Stimulated activated CD8-positive, alpha-beta memory T cell treated with anti-CD3 and anti-CD28 coated beads, Interleukin-4, amount 100 ng/mL, for 1 hour (primary cell): ENCODE measurements around the gene TRABD2B.

Experiments
- DNase-seq, 2 donors: peaks; one replicate each; pipeline ENCODE4 v3.0.0-alpha.2; 2020; ENCODE audit warnings: low read depth in 2 of 2, low spot score in 1 of 2

The TRABD2B gene

GRCh38 chr1:47855230-47855629 is 142.0 kb downstream of the TRABD2B start:
- DNase-seq = no peak

GRCh38 chr1:47854552-47855144 is 142.5 kb downstream of the TRABD2B start:
- DNase-seq = no peak

GRCh38 chr1:47853852-47854251 is 143.3 kb downstream of the TRABD2B start:
- no peak for DNase-seq

GRCh38 chr1:47853059-47853458 is 144.1 kb downstream of the TRABD2B start:
- no peak for DNase-seq

- DNase-seq = no peak
Observed at GRCh38 chr1:47852006-47852718, 145.0 kb downstream of the TRABD2B start.

GRCh38 chr1:47850451-47850850 is 146.7 kb downstream of the TRABD2B start:
- no peak for DNase-seq

GRCh38 chr1:47849591-47850261 is 147.5 kb downstream of the TRABD2B start:
- DNase-seq = no peak

GRCh38 chr1:47849005-47849521 is 148.1 kb downstream of the TRABD2B start:
- DNase-seq = no peak

GRCh38 chr1:47847763-47848162 is 149.4 kb downstream of the TRABD2B start:
- no peak for DNase-seq

- no peak for DNase-seq
Observed at GRCh38 chr1:47844558-47844955, 152.6 kb downstream of the TRABD2B start.

GRCh38 chr1:47843781-47844557 is 153.2 kb downstream of the TRABD2B start:
- no peak for DNase-seq

GRCh38 chr1:47843059-47843458 is 154.1 kb downstream of the TRABD2B start:
- no peak for DNase-seq

- DNase-seq = no peak
Observed at GRCh38 chr1:47842228-47842919, 154.8 kb downstream of the TRABD2B start.

GRCh38 chr1:47841356-47841755 is 155.8 kb downstream of the TRABD2B start:
- DNase-seq = no peak

GRCh38 chr1:47840393-47841190 is 156.6 kb downstream of the TRABD2B start:
- no peak for DNase-seq

GRCh38 chr1:47839433-47839760 is 157.8 kb downstream of the TRABD2B start:
- DNase-seq = no peak

GRCh38 chr1:47838562-47839432 is 158.4 kb downstream of the TRABD2B start:
- no peak for DNase-seq

- no peak for DNase-seq
Observed at GRCh38 chr1:47837866-47838561, 159.2 kb downstream of the TRABD2B start.
